GM12864 (cell line): Measurements from ENCODE around the gene CDK5RAP2.

Experiments
- DNase-seq: peaks from one replicate; pipeline ENCODE4 v3.0.0-alpha.2; 2011; ENCODE audit warnings: low read depth
- H3K4me3 ChIP-seq: 2 replicates; pipeline ENCODE4 v1.5.1; 2011; ENCODE audit warnings: mild to moderate bottlenecking, low read depth, low read length, control low read depth
- TF ChIP-seq, protein P1 (sequence below): IDR thresholded peaks from 2 replicates; pipeline ENCODE4 v1.5.1; 2011; ENCODE audit warnings: low read depth, mild to moderate bottlenecking, moderate library complexity, low read length, control low read depth, inconsistent platforms; ENCODE audit errors: missing control alignments

CDK5RAP2 gene

DNA sequence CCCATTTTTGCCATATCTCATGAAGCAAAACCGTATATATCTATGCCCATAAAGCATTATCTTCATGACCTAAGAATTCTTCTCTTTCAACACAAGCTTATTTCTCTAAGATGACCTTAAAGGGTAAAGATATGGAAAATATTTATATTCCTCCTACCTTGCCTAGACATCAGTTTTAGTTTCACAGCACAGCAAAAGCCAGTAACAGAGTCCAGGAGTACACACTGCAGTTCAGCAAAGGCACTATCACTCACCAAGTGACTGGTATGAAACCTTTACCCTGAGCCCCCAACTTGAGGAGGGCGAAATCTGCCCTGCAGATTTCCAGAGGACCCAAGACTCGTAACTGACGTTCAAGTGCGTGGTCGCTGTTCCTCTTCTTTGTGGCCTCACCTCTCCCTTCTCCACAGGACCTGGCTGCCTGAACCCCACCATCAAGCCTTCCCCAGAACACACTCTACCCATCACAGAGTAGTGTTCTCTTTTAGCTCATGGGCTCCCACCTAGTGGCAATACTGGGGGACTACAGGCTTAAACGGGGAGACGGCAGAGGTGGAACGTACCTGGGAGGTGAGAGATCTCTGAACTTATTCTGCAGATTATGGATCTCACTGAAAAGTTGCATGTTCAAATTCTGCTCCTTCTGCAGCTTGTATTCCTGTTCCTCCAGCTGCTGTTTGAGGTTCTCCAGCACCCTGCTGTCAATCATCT, 141.0 kb downstream of the CDK5RAP2 start:
- DNase-seq, result no peak
- no peak overlapping the region for H3K4me3 ChIP-seq
- TF ChIP-seq, protein P1, sequence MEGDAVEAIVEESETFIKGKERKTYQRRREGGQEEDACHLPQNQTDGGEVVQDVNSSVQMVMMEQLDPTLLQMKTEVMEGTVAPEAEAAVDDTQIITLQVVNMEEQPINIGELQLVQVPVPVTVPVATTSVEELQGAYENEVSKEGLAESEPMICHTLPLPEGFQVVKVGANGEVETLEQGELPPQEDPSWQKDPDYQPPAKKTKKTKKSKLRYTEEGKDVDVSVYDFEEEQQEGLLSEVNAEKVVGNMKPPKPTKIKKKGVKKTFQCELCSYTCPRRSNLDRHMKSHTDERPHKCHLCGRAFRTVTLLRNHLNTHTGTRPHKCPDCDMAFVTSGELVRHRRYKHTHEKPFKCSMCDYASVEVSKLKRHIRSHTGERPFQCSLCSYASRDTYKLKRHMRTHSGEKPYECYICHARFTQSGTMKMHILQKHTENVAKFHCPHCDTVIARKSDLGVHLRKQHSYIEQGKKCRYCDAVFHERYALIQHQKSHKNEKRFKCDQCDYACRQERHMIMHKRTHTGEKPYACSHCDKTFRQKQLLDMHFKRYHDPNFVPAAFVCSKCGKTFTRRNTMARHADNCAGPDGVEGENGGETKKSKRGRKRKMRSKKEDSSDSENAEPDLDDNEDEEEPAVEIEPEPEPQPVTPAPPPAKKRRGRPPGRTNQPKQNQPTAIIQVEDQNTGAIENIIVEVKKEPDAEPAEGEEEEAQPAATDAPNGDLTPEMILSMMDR, result peak; percentile 66

DNA sequence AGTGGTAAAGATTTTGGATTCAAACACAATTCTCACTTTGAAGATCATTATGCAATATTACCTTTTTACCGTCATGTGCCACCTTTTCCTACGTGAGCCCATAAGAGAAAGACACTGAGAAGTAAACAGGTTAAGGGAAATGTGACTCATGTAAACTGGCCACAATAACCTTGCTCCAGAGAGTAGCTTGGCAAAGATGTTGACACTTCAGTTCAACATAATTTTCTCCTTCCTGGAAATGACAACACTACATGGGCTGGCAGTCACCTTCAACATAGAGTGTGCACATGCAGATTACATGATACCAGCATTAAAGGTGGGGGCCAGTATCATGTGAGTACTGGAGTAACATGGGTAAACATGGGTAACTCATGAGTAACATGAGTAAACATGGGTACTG, 141.9 kb downstream of the CDK5RAP2 start:
- TF ChIP-seq, protein P1, result no peak
- no peak for DNase-seq
- no peak overlapping the region for H3K4me3 ChIP-seq

DNA sequence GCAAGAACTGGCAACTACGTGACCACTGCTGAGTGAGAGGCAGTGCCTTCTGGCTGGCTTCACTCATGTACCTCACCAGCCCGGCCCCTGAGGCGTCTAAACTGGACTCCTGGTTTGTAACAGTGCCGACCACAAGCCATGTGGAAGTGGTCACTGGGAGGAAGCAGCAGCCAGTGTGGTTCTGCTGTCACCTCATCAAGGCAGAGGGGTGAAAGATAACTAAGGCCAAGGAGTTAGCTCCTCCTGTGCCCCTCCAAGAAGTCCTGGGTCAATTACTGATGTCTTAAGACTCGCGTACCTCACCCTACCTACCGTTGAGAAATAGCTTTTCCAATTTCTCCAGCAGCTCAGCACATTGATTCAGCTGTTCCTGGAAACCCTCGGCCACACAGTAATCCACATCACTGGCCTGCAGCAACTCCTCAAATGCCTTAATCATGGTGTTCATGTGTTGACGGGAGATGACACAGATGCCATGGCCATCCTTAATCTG, 142.9 kb downstream of the CDK5RAP2 start:
- TF ChIP-seq, protein P1, result no peak
- DNase-seq, result no peak
- H3K4me3 ChIP-seq, result no peak overlapping the region

DNA sequence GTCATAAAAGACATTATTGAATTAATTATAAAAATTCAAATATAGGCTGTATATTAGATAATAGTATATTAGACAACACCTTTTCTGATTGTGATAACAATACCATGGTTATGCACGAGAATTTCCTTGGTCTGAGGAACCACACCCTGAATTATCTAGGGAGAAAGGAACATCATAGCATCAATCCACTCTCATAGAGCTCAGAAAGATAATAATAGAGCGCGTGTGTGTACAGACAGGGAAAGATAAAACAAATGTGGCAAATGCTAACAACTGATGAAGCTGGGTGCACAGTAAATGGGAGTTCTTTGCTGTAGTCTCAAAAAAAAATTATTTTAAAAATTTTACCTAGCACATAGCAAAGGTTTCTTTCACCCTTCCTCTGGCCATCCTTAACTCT, 143.5 kb downstream of the CDK5RAP2 start:
- no peak overlapping the region for H3K4me3 ChIP-seq
- TF ChIP-seq, protein P1, result no peak
- DNase-seq, result no peak

DNA sequence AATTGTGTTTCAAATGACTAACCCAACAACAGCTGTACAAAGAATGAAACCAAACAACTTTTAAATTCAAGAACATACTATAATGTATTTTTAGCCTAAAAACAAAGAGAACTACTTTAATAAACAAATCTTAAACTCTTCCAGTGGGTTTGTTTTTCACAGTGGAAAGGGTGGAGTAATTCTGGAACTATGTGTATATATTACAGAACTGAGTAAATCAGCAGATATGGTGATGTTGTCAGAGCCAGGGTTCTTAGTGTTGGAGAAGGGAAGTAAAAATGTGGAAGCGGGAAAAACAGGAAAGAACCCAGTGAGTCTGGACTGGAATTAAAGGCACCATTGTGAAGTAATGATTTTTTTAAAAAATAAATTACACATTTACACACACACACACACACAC, 144.9 kb downstream of the CDK5RAP2 start:
- no peak overlapping the region for H3K4me3 ChIP-seq
- DNase-seq, result no peak
- TF ChIP-seq, protein P1, result no peak

DNA sequence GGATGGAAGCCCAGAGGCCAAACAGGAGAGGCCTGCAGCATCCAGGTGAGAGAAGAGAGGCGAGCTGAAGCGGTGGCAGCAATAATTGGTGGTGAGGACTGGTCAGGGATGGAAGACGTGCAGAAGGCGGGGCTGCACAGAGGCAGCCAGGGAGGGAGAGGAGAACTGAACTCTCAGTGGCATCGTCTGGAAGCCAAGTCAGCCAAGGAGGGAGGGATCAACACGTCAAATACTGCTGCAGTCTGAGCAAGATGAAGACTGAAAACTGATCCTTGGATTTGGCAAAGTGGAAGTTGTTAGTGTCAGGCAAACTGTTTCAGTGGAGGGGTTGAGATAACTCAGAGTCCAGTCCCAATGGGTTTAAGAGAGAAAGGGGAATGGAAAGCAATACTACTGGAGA, 145.4 kb downstream of the CDK5RAP2 start:
- no peak for DNase-seq
- TF ChIP-seq, protein P1, result no peak
- H3K4me3 ChIP-seq, result no peak overlapping the region

DNA sequence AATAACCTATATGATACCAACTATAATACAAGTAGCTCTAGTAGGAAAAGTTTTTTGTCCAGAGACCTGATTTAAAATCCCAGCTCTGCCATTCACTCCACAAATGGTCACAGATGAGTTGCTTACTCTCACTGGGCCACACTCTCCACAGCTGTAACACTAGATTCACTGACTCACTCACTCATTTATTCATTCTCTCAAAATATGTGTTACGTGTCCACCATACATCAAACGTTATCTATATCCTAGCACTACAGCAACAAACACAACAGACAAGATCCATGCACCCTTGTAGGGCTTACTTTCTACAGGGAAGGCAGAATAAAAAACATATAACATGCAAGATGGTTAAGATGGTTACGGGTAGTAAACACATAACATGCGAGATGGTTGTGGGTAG, 146.3 kb downstream of the CDK5RAP2 start:
- TF ChIP-seq, protein P1, result no peak
- no peak for DNase-seq
- no peak overlapping the region for H3K4me3 ChIP-seq
